HepG2 (cell line): Measurements from ENCODE around the gene DCAF16. TPM values are rescaled to one million over a fixed set of nuclear protein-coding genes. Genes with fewer than 3 reads are reported as not detected.

ENCODE experiments used
- ATAC-seq: fragments of 200-7000 bp; cut with Tn5 transposase; 3 replicates; pipeline ENCODE4 v1.9.1; 2020; ENCODE audit warnings: mild to moderate bottlenecking, moderate library complexity
- BruUV-seq: library from RNA; stranded (reverse); fragments of 400-500 nt; replicated peaks from 2 replicates; lab custom pipeline; 2021; lab: Mats Ljungman, UMichigan
- CTCF ChIA-PET: fragments of 300-600 bp; formaldehyde crosslinking; extraction: SDS; loops from one replicate; lab custom pipeline; 2021; ENCODE audit warnings: low total read pairs, inconsistent platforms, low intra/inter-chr PET ratio; lab: Yijun Ruan, JAX
- POLR2A ChIA-PET: fragments of 350-600 bp; sonication (Branson Sonifier 250); formaldehyde crosslinking; loops from one replicate; lab custom pipeline; 2020; ENCODE audit warnings: antibody characterized with exemption, inconsistent platforms; lab: Yijun Ruan, JAX
- DNase-seq: peaks from one replicate; pipeline ENCODE4 v3.0.0-alpha.2; 2015; ENCODE audit warnings: low spot score
- FAIRE-seq: peaks from 3 replicates; lab custom pipeline; 2011; peaks lifted over from hg19 to GRCh38; lab: Jason Lieb, UNC
- H2AFZ ChIP-seq: one replicate; pipeline ENCODE4 v1.6.1; 2011; ENCODE audit warnings: low read length, inconsistent platforms
- H3K27ac ChIP-seq: fragments of 300-600 bp; 3 replicates; pipeline ENCODE4 v1.8.0; 2011; ENCODE audit warnings: mixed run types, mild to moderate bottlenecking, mixed read lengths, low read length, inconsistent platforms; ENCODE audit not compliant: insufficient read depth; ENCODE audit errors: extremely low read length
- H3K27me3 ChIP-seq, 2 experiments: fragments of 200-600 bp in 1 of 2; 2 replicates in 1 of 2; 3 replicates in 1 of 2; pipeline versions ENCODE4 v1.6.0 to v1.8.0; 2011; ENCODE audit warnings: low read length in 2 of 2, mild to moderate bottlenecking in 2 of 2, moderate library complexity in 2 of 2, inconsistent platforms in 1 of 2; ENCODE audit not compliant: insufficient read depth in 2 of 2, control insufficient read depth in 1 of 2
- H3K36me3 ChIP-seq, 2 experiments: fragments of 200-600 bp in 1 of 2; replicated peaks in 1 of 2; 2 replicates in 1 of 2; 3 replicates in 1 of 2; pipeline versions ENCODE4 v1.5.1 to v1.8.0; 2011; ENCODE audit warnings: low read length in 2 of 2, inconsistent platforms in 1 of 2; ENCODE audit not compliant: insufficient read depth in 2 of 2, control insufficient read depth in 1 of 2
- H3K4me1 ChIP-seq: 2 replicates; pipeline ENCODE4 v1.5.1; 2012; ENCODE audit warnings: low read length, inconsistent platforms; ENCODE audit not compliant: insufficient read depth
- H3K4me2 ChIP-seq: 2 replicates; pipeline ENCODE4 v1.6.0; 2011; ENCODE audit warnings: low read depth, low read length, inconsistent platforms
- H3K4me3 ChIP-seq, 3 experiments: fragments of 200-600 bp in 1 of 3; sonication (generic), shearing (Covaris generic) in 1 of 3; replicated peaks in 1 of 3; 2 replicates each; pipeline ENCODE4 v1.5.1; 2011 to 2016; ENCODE audit warnings: low read length in 3 of 3, inconsistent platforms in 2 of 3, low read depth in 2 of 3, mild to moderate bottlenecking in 2 of 3, control low read depth in 1 of 3, mixed read lengths in 1 of 3; ENCODE audit not compliant: insufficient read depth in 1 of 3
- H3K79me2 ChIP-seq: one replicate; pipeline ENCODE4 v1.6.1; 2011; ENCODE audit warnings: low read length, inconsistent platforms; ENCODE audit not compliant: insufficient read depth
- H3K9ac ChIP-seq: 2 replicates; pipeline ENCODE4 v1.6.0; 2011; ENCODE audit warnings: mild to moderate bottlenecking, low read depth, low read length, inconsistent platforms; ENCODE audit not compliant: insufficient read depth
- H3K9me3 ChIP-seq: 2 replicates; pipeline ENCODE4 v1.5.1; 2012; ENCODE audit warnings: mild to moderate bottlenecking, low read length
- H4K20me1 ChIP-seq: 2 replicates; pipeline ENCODE4 v1.6.0; 2011; ENCODE audit warnings: inconsistent platforms, mild to moderate bottlenecking, low read length, moderate library complexity; ENCODE audit not compliant: insufficient read depth
- ARID4A ChIP-seq: sonication (generic); formaldehyde crosslinking; IDR thresholded peaks from 2 replicates; pipeline ENCODE4 v1.5.0; 2020; ENCODE audit warnings: mild to moderate bottlenecking, missing genetic modification reagents, borderline replicate concordance
- ETV5 ChIP-seq: IDR thresholded peaks from 2 replicates; pipeline ENCODE4 v1.6.1; 2018; ENCODE audit warnings: missing biosample characterization, missing genetic modification reagents, inconsistent platforms, borderline replicate concordance
- HBP1 ChIP-seq: IDR thresholded peaks from 2 replicates; pipeline ENCODE4 v1.6.1; 2016; ENCODE audit warnings: low read depth, control low read depth
- JUND ChIP-seq: sonication (generic); formaldehyde crosslinking; IDR thresholded peaks from 2 replicates; pipeline ENCODE4 v1.8.0; 2022; ENCODE audit warnings: mild to moderate bottlenecking, missing genetic modification reagents
- MNT ChIP-seq: fragments of 450-650 bp; IDR thresholded peaks from 2 replicates; pipeline ENCODE4 v1.6.1; 2016
- NR0B2 ChIP-seq: sonication (generic); formaldehyde crosslinking; IDR thresholded peaks from 2 replicates; pipeline ENCODE4 v1.4.0; 2020; ENCODE audit warnings: mild to moderate bottlenecking, missing genetic modification reagents
- ZNF720 ChIP-seq: sonication (generic); formaldehyde crosslinking; IDR thresholded peaks from 2 replicates; pipeline ENCODE4 v1.4.0; 2020; ENCODE audit warnings: missing genetic modification reagents
- WGBS: methylation state at CpG from one replicate; pipeline ENCODE4 v1.1.6; 2017; ENCODE audit warnings: low lambda C conversion rate; 5-methylcytosine and 5-hydroxymethylcytosine counted together
- in situ Hi-C: cut with HindIII; loops from 2 replicates; pipeline ENCODE4 v1.10.0; 2017; ENCODE audit warnings: low pct_unique_long_range_greater_than_20kb; ENCODE audit not compliant: extremely low pct_ligation_motif_present
- intact Hi-C: fragments of 100-400 bp; cut with micrococcal nuclease; formaldehyde crosslinking; loops from one replicate; pipeline ENCODE4 v1.10.0; 2022; ENCODE audit not compliant: unreplicated experiment
- polyA plus RNA-seq, 8 experiments: library from polyadenylated mRNA; depleted of rRNA in 3 of 8; stranded (reverse) in 7 of 8; unstranded in 1 of 8; fragments of >200 nt; fragmentation: Illumina TruSeq in 4 of 8; extraction: Trizol in 4 of 8; gene quantifications; 2 replicates each; pipeline versions ENCODE4 v1.2.1 to v1.2.3, GENCODE V29; 2011 to 2016; ENCODE audit warnings: low read depth in 4 of 8, missing spikeins in 1 of 8, mixed read lengths in 1 of 8; ENCODE audit not compliant: insufficient read depth in 1 of 8
- total RNA-seq, 5 experiments: library from RNA; depleted of rRNA; stranded (reverse); fragments of >200 nt; fragmentation: Illumina TruSeq; extraction: Trizol; gene quantifications; 2 replicates each; pipeline ENCODE4 v1.2.3, GENCODE V29; 2016; ENCODE audit warnings: low read depth in 1 of 5

The DCAF16 gene
- total and polyA plus RNA-seq, 2 of the 13 experiments (the other 11 are each of a cell fraction or from before 2014, with no cell fraction given): 37.5 to 41.9 TPM

GRCh38 chr4:17763416-17763815 lies 47.1 kb downstream of the DCAF16 start:
- no peaks in the 10 kb centered on the region for H4K20me1 ChIP-seq
- no peak overlapping the region for H3K9ac ChIP-seq
- in situ Hi-C loops (no loop called here), intact Hi-C loops (no loop called here)
- H3K79me2 ChIP-seq: no peaks in the 10 kb centered on the region
- H2AFZ ChIP-seq: no peak overlapping the region
- ATAC-seq: no peak
- TF ChIP-seq JUND: no peak
- TF ChIP-seq MNT: no peak
- TF ChIP-seq ZNF720 (CRISPR knock-in tag): no peak
- TF ChIP-seq NR0B2 (CRISPR knock-in tag): no peak
- TF ChIP-seq HBP1: no peak
- no peak for TF ChIP-seq ETV5
- TF ChIP-seq ARID4A (CRISPR knock-in tag): no peak
- POLR2A ChIA-PET: no interaction called here
- H3K4me3 ChIP-seq: no peak overlapping the region
- no peaks in the 10 kb centered on the region for H3K36me3 ChIP-seq
- no peak overlapping the region for H3K27ac ChIP-seq
- CTCF ChIA-PET: no interaction called here
- BruUV-seq: no TSS peak
- 80% methylated on average over 1 of the region's 3 CpGs for WGBS
- no peaks in the 10 kb centered on the region for H3K9me3 ChIP-seq
- no peak for DNase-seq
- no peak for FAIRE-seq
- peaks cover 0 to 5% of the 10 kb centered on the region in 2 experiments; a peak in 1 of 5 replicates for H3K27me3 ChIP-seq
- no peaks in the 10 kb centered on the region for H3K4me1 ChIP-seq
- no peak overlapping the region for H3K4me2 ChIP-seq
